ENCODE data around the gene APOBEC3A.

GRCh38 chr22:38946771-38947170 lies 10.6 kb upstream of the APOBEC3A start:
- TF ChIP-seq POLR2AphosphoS5 (IDR thresholded peaks at IDR 0.05; ENCODE audit: low read depth, low read length) (no peak), FOXP2 (optimal IDR thresholded peaks at IDR 0.05; ENCODE audit: borderline replicate concordance, extremely low read depth, extremely low read length, insufficient read depth) (no peak), TAF1 (IDR thresholded peaks at IDR 0.05; ENCODE audit: borderline replicate concordance, insufficient read depth, low read length) (no peak)
